Omental fat pad (tissue), 4 donors: ENCODE data around the gene CREB3. TPM values are rescaled to one million over a fixed set of nuclear protein-coding genes. Genes with fewer than 3 reads are reported as not detected.

ENCODE experiments used
- ATAC-seq: fragments of 150-250 bp; one replicate; pipeline ENCODE4 v1.9.1; 2016; ENCODE audit warnings: mild to moderate bottlenecking, moderate library complexity; ENCODE audit not compliant: low FRiP score
- DNase-seq: peaks from one replicate; pipeline ENCODE4 v3.0.0-alpha.2; 2019; ENCODE audit warnings: low spot score
- total RNA-seq, 4 donors: library from RNA; depleted of rRNA; stranded (reverse); fragments of >200 nt; gene quantifications; one replicate each; pipeline ENCODE4 v1.1.0, GENCODE V29; 2016
- TF ChIP-seq, protein P1 (sequence below), 3 donors: fragments of 450-650 bp; IDR thresholded peaks; one replicate each; pipeline ENCODE4 v1.5.1; 2016 to 2017; ENCODE audit warnings: antibody characterized with exemption in 3 of 3, mild to moderate bottlenecking in 3 of 3, moderate library complexity in 2 of 3

The CREB3 gene
- total RNA-seq: 10 to 100 TPM; 43.2 to 48.3 (median 45.8) TPM

DNA sequence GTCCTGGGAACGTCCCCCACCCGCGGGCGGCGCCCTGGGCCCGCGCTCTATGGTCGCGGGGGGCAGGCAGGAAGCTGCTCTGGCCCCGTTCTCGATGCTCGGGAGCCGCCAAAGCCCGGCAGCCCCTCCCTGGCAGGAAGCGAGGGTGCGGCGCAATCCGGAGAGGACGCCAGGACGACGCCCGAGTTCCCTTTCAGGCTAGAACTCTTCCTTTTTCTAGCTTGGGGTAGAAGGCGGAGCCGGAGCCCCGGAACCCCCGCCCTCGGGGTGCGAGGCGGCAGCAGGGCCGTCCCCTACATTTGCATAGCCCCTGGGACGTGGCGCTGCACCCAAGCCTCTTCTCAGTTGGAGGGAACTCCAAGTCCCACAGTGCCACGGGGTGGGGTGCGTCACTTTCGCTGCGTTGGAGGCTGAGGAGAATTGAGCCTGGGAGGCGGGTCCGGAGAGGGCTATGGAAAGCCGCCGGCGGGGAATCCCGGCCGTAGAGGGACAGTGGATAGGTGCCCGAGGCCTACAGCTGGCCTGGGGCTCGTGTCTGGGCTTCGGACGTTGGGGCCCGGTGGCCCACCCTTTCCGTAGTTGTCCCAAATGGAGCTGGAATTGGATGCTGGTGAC lies at the start of gene CREB3, which contains the start of gene TLN1:
CREB3 (plus strand) TSS at position 482 of the 615 bp plus-strand sequence; CDS start at position 589, 107 bp downstream.
TLN1 (minus strand) TSS at position 11 of the 615 bp plus-strand sequence. CDS start 6,501 bp downstream, outside the sequence.
- TF ChIP-seq, protein P1, sequence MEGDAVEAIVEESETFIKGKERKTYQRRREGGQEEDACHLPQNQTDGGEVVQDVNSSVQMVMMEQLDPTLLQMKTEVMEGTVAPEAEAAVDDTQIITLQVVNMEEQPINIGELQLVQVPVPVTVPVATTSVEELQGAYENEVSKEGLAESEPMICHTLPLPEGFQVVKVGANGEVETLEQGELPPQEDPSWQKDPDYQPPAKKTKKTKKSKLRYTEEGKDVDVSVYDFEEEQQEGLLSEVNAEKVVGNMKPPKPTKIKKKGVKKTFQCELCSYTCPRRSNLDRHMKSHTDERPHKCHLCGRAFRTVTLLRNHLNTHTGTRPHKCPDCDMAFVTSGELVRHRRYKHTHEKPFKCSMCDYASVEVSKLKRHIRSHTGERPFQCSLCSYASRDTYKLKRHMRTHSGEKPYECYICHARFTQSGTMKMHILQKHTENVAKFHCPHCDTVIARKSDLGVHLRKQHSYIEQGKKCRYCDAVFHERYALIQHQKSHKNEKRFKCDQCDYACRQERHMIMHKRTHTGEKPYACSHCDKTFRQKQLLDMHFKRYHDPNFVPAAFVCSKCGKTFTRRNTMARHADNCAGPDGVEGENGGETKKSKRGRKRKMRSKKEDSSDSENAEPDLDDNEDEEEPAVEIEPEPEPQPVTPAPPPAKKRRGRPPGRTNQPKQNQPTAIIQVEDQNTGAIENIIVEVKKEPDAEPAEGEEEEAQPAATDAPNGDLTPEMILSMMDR (IDR thresholded peaks at IDR 0.05): no peak
- DNase-seq (peak; percentile 85), ATAC-seq (peak; percentile 87)

- DNase-seq: no peak
- TF ChIP-seq, protein P1 (IDR thresholded peaks at IDR 0.05): no peak
- ATAC-seq: no peak
These were observed 49.1 kb upstream of the CREB3 start for GRCh38 chr9:35683323-35683722.

DNA sequence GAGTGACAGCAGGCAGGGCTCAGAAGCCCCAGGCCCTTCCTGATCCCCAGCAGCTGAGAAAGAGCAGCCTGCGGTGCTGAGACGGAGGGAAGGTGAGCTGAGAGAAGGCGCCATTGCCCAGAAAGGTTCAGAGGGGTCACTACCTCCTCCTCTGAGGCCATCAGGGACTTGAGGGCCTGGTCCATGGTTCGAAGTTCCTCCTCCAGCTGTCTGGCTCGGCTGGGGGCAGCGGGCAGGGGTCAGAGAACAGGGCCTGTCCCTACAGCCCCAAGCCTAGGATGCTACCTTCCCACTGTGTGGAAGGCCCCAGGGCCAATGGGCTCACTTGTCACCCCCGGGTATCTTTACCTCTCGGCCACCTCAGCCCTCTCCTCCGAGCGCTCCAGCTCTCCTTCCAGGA lies 47.5 kb upstream of the CREB3 start:
- TF ChIP-seq, protein P1 (IDR thresholded peaks at IDR 0.05): no peak
- DNase-seq (no peak), ATAC-seq (no peak)

DNA sequence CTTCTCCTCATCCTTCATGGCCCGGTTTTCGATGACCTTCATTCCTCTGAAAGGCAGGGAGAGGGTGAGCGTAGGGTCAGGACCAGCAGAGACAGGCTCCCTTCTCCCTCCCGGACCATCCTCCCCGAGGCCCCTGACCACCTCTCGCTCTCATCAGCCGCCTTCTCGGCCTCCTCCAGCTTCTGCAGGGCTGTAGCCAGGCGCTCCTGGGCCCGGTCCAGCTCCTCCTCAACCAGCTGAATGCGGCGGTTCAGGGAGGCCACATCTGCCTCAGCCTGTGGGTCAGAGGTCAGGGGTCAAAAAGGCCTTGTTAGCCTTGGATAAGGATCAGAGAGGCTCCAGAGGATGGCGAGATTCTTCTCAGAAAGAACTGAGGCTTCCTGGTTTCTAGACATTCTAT lies 47.0 kb upstream of the CREB3 start:
- TF ChIP-seq, protein P1 (IDR thresholded peaks at IDR 0.05): no peak
- DNase-seq (no peak), ATAC-seq (no peak)

- DNase-seq: no peak
- TF ChIP-seq, protein P1 (IDR thresholded peaks at IDR 0.05): no peak
- no peak for ATAC-seq
These were observed 46.0 kb upstream of the CREB3 start for GRCh38 chr9:35686222-35687203.

- ATAC-seq (no peak), DNase-seq (no peak)
- TF ChIP-seq, protein P1 (IDR thresholded peaks at IDR 0.05): no peak
These were observed 45.2 kb upstream of the CREB3 start for GRCh38 chr9:35687306-35687705.
